ENCODE results near the gene RPTOR.

Gene RPTOR

DNA sequence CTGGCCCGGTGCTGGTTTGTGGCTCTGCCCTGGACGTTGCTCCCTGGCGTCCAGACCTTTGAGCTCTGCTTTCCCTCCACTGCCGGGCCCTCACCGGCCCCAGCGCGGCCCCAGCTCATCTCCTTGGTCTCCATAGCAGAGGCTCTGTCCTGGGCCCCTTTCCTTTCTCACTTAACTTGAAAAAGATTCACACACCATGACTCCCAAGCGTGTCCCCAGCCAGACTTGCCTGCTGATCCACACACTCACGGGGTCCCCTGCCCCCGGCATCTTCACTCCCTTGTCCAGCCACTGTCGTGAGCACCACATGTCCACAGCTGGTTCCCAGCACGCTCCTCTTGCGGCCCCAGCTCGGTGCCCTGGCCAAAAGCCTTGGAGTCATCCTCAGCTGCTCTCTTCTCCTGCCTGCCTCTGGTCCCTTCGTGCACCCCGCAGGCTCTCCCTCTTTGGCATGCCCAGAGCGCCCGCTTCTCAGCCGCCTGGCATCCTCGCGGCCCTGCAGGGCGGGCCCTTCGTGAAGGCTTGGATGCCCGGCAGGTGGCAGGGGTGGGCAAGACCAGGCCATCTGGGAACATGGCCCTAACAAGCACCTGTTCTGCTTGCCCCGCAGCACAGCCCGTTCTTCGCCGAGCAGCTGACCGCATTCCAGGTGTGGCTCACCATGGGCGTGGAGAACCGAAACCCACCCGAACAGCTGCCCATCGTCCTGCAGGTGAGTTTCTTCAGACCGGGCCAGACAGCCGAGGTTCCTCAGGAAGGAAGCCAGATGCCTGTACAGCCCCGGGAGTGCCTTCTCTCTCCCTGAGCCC is 301.4 kb downstream of the RPTOR start:
- Histone ChIP-seq H3K27me3 (ENCODE audit: low read depth, low read length) (no peaks in the 10 kb centered on the region), H3K4me2 (ENCODE audit: low read length) (peak overlapping the region; percentile 74), H3K36me3 (replicated peaks; ENCODE audit: low read depth, low read length) (peaks cover 19% of the 10 kb centered on the region), H3K9ac (ENCODE audit: low read length) (peak overlapping the region; percentile 37; the same call in 1 of the 2 replicates), H3K9me3 (ENCODE audit: insufficient read depth, low read length) (no peaks in the 10 kb centered on the region), H2AFZ (ENCODE audit: low read depth, low read length) (no peak overlapping the region), H4K20me1 (ENCODE audit: insufficient read depth, low read length) (no peaks in the 10 kb centered on the region), H3K4me3 (ENCODE audit: low read length) (peak overlapping the region; percentile 46; the same call in 1 of the 2 replicates), H3K4me1 (ENCODE audit: low read length) (peaks cover 23% of the 10 kb centered on the region), H3K79me2 (ENCODE audit: low read length) (no peaks in the 10 kb centered on the region), H3K27ac (ENCODE audit: low read length) (peak overlapping the region; percentile 49)
- TF ChIP-seq EZH2phosphoT487 (IDR thresholded peaks at IDR 0.05; ENCODE audit: low read depth): no peak
- TF ChIP-seq, protein P1, sequence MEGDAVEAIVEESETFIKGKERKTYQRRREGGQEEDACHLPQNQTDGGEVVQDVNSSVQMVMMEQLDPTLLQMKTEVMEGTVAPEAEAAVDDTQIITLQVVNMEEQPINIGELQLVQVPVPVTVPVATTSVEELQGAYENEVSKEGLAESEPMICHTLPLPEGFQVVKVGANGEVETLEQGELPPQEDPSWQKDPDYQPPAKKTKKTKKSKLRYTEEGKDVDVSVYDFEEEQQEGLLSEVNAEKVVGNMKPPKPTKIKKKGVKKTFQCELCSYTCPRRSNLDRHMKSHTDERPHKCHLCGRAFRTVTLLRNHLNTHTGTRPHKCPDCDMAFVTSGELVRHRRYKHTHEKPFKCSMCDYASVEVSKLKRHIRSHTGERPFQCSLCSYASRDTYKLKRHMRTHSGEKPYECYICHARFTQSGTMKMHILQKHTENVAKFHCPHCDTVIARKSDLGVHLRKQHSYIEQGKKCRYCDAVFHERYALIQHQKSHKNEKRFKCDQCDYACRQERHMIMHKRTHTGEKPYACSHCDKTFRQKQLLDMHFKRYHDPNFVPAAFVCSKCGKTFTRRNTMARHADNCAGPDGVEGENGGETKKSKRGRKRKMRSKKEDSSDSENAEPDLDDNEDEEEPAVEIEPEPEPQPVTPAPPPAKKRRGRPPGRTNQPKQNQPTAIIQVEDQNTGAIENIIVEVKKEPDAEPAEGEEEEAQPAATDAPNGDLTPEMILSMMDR (IDR thresholded peaks at IDR 0.05; ENCODE audit: low read depth, low read length): peak; percentile 33; the same call in 1 of the 2 replicates

DNA sequence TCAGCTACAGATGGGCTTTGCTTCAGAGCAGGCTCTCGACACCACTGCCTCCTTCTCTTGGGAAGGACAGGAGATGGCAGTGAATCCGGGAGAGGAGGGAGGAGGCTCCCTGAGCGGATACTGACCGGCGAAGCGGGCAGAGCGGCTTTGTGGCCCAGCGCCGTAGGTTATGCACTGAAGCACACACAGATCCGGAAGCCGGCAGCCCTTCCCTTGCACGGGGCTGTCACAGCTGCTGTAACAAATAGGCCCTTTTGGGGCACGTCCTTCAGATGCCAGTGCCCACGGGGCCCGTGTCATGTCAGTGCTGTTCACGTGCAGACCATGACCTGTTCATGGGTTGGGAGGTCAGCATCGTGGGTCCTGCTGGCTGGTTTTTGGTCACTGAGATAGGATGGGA is 302.3 kb downstream of the RPTOR start:
- Histone ChIP-seq H3K36me3 (replicated peaks; ENCODE audit: low read depth, low read length) (peaks cover 19% of the 10 kb centered on the region), H3K4me3 (ENCODE audit: low read length) (no peak overlapping the region), H3K4me1 (ENCODE audit: low read length) (peaks cover 23% of the 10 kb centered on the region), H3K4me2 (ENCODE audit: low read length) (no peak overlapping the region), H3K9ac (ENCODE audit: low read length) (no peak overlapping the region), H3K27me3 (ENCODE audit: low read depth, low read length) (no peaks in the 10 kb centered on the region), H3K27ac (ENCODE audit: low read length) (no peak overlapping the region), H3K9me3 (ENCODE audit: insufficient read depth, low read length) (no peaks in the 10 kb centered on the region), H3K79me2 (ENCODE audit: low read length) (no peaks in the 10 kb centered on the region), H2AFZ (ENCODE audit: low read depth, low read length) (no peak overlapping the region), H4K20me1 (ENCODE audit: insufficient read depth, low read length) (no peaks in the 10 kb centered on the region)
- TF ChIP-seq EZH2phosphoT487 (IDR thresholded peaks at IDR 0.05; ENCODE audit: low read depth): no peak
- TF ChIP-seq, protein P1 (IDR thresholded peaks at IDR 0.05; ENCODE audit: low read depth, low read length): no peak

DNA sequence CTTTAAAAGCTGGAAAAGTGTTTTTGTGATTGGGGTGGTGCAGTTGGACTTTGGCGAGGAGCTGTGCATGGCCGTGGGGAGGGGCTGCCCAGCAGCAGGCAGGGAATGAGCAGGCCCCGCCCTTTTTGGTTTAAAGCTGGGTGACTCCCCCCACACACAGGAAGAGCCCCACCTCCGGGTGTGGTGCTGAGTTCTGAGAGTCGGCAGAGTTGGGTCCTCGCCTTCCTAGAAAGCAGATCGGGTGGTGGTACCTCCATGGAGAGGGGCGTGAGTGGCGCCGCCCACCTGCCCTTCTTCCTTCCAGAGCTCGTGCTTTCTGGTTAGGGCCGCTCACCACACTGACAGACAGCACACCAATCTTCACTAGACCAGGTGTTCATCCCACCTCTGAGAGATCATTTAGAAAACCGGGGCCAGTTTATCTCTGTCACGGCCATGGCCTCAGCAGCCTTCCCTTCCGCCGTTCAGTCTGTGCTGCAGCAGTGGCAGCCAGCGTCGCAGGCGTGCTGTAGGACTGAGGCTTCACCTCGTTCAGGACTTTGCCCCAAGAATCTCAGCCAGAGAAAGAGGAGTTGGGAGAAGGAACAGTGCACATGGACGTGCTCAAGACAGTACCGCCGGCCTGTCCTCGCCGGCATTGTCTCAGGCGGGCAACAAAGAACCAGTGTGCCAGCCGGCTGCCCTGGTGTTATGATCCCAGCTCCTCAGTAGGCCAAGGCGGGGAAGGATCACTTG is 303.0 kb downstream of the RPTOR start:
- Histone ChIP-seq H4K20me1 (ENCODE audit: insufficient read depth, low read length) (no peaks in the 10 kb centered on the region), H3K27ac (ENCODE audit: low read length) (no peak overlapping the region), H3K36me3 (replicated peaks; ENCODE audit: low read depth, low read length) (peaks cover 19% of the 10 kb centered on the region), H3K27me3 (ENCODE audit: low read depth, low read length) (no peaks in the 10 kb centered on the region), H3K79me2 (ENCODE audit: low read length) (no peaks in the 10 kb centered on the region), H2AFZ (ENCODE audit: low read depth, low read length) (no peak overlapping the region), H3K9ac (ENCODE audit: low read length) (no peak overlapping the region), H3K4me2 (ENCODE audit: low read length) (no peak overlapping the region), H3K4me3 (ENCODE audit: low read length) (no peak overlapping the region), H3K9me3 (ENCODE audit: insufficient read depth, low read length) (no peaks in the 10 kb centered on the region), H3K4me1 (ENCODE audit: low read length) (peaks cover 23% of the 10 kb centered on the region)
- TF ChIP-seq, protein P1 (IDR thresholded peaks at IDR 0.05; ENCODE audit: low read depth, low read length): no peak
- no peak for TF ChIP-seq EZH2phosphoT487 (IDR thresholded peaks at IDR 0.05; ENCODE audit: low read depth)

DNA sequence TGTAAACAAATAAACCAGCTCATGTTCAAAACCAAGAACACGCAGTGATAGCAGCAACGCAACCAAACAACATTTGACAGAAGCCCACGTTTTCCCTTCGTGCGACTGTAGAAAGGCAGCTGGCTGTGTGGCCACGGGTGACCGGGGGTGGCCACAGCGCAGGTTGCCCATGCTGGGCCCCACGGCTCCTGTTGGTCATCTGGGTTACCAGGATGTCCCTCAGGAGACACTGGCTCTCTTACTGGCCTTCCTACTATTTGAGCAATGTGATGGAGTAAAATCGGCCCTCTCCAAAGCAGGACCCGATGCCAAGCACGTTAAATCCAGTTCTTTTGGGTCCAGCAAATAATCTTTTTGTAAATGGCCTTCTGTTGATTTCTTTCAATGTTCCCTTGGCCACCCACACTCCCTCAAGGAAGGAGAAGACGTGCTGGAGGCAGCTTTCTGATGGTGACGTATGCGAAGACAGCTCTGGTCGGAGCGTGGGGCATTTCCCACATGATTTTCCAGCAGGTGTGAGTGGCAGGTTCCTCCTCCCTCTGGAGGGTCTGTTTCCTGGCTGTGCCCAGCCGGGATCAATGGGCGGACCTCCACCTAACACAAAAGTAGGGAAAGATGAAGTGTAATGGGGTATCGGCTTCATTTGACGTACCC is 303.9 kb downstream of the RPTOR start:
- TF ChIP-seq, protein P1 (IDR thresholded peaks at IDR 0.05; ENCODE audit: low read depth, low read length): no peak
- TF ChIP-seq EZH2phosphoT487 (IDR thresholded peaks at IDR 0.05; ENCODE audit: low read depth): no peak
- Histone ChIP-seq H2AFZ (ENCODE audit: low read depth, low read length) (no peak overlapping the region), H3K79me2 (ENCODE audit: low read length) (no peaks in the 10 kb centered on the region), H3K4me2 (ENCODE audit: low read length) (no peak overlapping the region), H3K4me1 (ENCODE audit: low read length) (peaks cover 23% of the 10 kb centered on the region), H3K27me3 (ENCODE audit: low read depth, low read length) (no peaks in the 10 kb centered on the region), H3K4me3 (ENCODE audit: low read length) (no peak overlapping the region), H3K9ac (ENCODE audit: low read length) (no peak overlapping the region), H3K9me3 (ENCODE audit: insufficient read depth, low read length) (no peaks in the 10 kb centered on the region), H4K20me1 (ENCODE audit: insufficient read depth, low read length) (no peaks in the 10 kb centered on the region), H3K27ac (ENCODE audit: low read length) (no peak overlapping the region), H3K36me3 (replicated peaks; ENCODE audit: low read depth, low read length) (peaks cover 19% of the 10 kb centered on the region)
